GM12872 (cell line): Measurements from ENCODE around the gene CHRNG.

Experiments used
- TF ChIP-seq, protein P1 (sequence below): IDR thresholded peaks from 3 replicates; pipeline ENCODE4 v1.5.1; 2011; ENCODE audit warnings: low read depth, mild to moderate bottlenecking, low read length, moderate library complexity; ENCODE audit not compliant: insufficient read depth

The CHRNG gene

DNA sequence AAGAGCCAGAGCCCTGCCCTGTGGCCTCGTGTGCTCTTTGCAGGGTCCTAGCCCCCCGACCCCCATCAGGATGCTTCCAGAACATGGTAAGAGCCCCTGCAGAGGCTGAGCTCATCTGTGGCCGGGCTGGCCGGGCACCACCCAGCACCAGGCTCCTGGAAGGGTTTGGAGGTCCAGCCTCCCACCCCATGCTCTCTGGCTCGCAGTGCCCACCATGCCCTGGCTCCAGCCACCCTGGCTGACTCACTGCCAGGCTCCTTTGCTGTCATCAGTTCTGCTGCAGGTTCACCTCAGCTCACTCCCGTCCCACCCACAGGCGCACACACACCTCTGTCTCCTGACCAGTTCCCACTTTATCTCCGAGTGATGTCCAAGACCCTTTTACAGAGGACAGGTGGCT, 48.5 kb downstream of the CHRNG start:
- TF ChIP-seq, protein P1, sequence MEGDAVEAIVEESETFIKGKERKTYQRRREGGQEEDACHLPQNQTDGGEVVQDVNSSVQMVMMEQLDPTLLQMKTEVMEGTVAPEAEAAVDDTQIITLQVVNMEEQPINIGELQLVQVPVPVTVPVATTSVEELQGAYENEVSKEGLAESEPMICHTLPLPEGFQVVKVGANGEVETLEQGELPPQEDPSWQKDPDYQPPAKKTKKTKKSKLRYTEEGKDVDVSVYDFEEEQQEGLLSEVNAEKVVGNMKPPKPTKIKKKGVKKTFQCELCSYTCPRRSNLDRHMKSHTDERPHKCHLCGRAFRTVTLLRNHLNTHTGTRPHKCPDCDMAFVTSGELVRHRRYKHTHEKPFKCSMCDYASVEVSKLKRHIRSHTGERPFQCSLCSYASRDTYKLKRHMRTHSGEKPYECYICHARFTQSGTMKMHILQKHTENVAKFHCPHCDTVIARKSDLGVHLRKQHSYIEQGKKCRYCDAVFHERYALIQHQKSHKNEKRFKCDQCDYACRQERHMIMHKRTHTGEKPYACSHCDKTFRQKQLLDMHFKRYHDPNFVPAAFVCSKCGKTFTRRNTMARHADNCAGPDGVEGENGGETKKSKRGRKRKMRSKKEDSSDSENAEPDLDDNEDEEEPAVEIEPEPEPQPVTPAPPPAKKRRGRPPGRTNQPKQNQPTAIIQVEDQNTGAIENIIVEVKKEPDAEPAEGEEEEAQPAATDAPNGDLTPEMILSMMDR = no peak

DNA sequence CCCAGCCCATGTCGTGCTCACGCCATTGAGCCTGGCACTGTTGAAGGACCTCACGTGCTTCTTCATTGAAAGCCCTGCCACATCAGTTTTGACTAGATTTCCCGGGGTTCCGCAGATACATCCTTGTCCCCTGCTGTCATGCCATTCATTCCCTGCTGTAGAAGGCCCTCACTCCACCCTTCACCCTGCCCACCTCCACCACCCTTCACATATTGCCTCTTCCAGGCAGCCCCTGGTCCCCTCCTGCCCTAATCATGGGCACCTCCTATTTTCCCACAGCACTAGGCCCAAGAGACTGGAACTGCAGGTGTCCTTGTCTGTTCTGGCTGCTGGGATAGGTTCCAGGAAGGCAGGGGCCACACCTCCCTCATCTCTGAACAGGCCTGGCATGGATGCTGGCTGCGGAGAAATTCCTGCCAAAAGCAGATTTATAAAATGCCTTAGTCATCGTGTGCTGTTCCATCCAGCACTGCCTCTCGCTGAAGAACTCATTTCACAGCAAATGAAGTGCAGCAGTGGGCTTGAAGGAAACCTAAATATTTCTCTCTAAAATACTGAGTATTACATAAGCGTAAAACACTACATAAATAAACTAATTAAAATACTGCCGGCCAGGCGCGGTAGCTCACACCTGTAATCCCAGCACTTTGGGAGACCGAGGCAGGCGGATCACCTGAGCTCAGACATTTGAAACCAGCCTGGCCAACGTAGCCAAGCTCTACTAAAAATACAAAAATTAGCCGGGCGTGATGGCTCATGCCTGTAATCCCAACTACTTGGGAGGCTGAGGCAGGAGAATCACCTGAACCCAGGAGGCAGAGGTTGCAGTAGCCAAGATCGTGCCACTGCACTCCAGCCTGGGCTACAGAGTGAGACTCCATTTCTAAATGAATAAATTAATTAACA, 49.4 kb downstream of the CHRNG start:
- TF ChIP-seq, protein P1 = no peak

DNA sequence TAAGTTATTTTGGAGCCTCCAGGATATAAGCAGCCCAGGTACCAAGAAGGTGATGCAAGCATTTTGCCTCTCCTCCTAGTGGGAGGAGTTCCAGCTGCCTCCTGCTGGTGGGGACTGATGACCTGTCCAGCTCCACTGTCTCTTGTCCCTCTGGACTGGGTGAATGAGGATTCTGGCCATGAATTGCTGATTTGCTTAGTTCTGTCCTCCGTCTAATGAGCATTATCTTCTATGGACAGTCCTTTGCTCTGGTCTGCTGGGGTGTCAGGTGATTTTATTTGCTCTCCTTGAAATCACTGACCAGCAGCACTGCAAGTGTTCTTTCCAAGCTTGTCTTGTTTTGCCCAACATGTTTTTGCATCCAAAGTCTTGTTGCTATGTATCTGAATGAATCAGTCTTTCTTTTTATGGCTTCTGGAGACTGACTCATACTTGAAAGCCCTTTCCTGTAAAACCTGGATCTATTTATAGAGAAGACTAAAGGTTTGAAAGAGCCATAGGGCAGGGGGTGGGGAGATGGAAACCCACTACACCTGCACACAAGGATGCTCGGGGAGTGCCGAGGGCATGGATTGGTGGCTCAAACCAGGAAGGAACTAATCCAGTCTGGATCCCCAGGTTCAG, 53.4 kb downstream of the CHRNG start:
- TF ChIP-seq, protein P1 = no peak

DNA sequence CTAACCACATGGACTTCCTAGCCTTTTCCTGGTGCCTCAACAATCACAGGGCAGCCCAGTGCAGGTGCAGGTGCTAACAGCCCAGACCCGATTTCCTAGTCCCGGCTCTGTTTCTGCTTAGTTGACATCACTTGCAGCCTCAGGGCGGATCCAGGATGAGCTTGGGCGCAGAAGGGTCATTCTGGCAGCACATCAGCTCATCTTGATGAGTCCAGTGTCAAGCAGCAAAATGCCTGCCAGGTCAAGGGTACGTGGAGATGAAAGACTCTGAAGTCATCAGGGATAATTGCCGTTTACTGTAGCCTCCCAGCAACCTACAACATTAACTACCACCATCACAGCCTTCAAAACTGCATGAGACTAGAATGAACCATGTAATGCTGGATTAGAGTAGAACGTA, 54.5 kb downstream of the CHRNG start:
- TF ChIP-seq, protein P1 = no peak
